Dermis blood vessel endothelial cell (primary cell): Measurements from ENCODE around the gene HSD3B1. TPM values are rescaled to one million over a fixed set of nuclear protein-coding genes. Genes with fewer than 3 reads are reported as not detected.

Experiments
- DNase-seq: peaks from one replicate; pipeline ENCODE4 v3.0.0; 2010
- total RNA-seq: library from RNA; depleted of rRNA; stranded (reverse); fragments of >200 nt; gene quantifications from 2 replicates; pipeline ENCODE4 v1.2.3, GENCODE V29; 2014

The HSD3B1 gene
- total RNA-seq, result not detected in 2 replicates

GRCh38 chr1:119506941-119507340 lies at the start of gene HSD3B1:
Gene HSD3B1, plus strand, starts transcription at chr1:119507210. Its CDS starts 267 bp downstream, at chr1:119507477.
- DNase-seq, result no peak

GRCh38 chr1:119462964-119463363 lies 44.0 kb upstream of the HSD3B1 start:
- no peak for DNase-seq

- no peak for DNase-seq
Observed at GRCh38 chr1:119463569-119463968, 43.4 kb upstream of the HSD3B1 start.

GRCh38 chr1:119466445-119466844 lies 40.6 kb upstream of the HSD3B1 start:
- no peak for DNase-seq

GRCh38 chr1:119467219-119467618 lies 39.8 kb upstream of the HSD3B1 start:
- no peak for DNase-seq

GRCh38 chr1:119467857-119468668 lies 38.9 kb upstream of the HSD3B1 start:
- no peak for DNase-seq

GRCh38 chr1:119469741-119470140 lies 37.3 kb upstream of the HSD3B1 start:
- no peak for DNase-seq

GRCh38 chr1:119470377-119470776 lies 36.6 kb upstream of the HSD3B1 start:
- no peak for DNase-seq

- DNase-seq, result no peak
Observed at GRCh38 chr1:119470958-119471357, 36.1 kb upstream of the HSD3B1 start.

- DNase-seq, result no peak
Observed at GRCh38 chr1:119471566-119471965, 35.4 kb upstream of the HSD3B1 start.

GRCh38 chr1:119472080-119472818 lies 34.8 kb upstream of the HSD3B1 start:
- DNase-seq, result no peak

GRCh38 chr1:119472819-119473175 lies 34.2 kb upstream of the HSD3B1 start:
- no peak for DNase-seq

GRCh38 chr1:119475866-119476439 lies 31.1 kb upstream of the HSD3B1 start:
- peak; percentile 56 for DNase-seq

GRCh38 chr1:119477710-119478109 lies 29.3 kb upstream of the HSD3B1 start:
- no peak for DNase-seq

GRCh38 chr1:119480175-119480574 lies 26.8 kb upstream of the HSD3B1 start:
- no peak for DNase-seq

- no peak for DNase-seq
Observed at GRCh38 chr1:119481951-119482350, 25.1 kb upstream of the HSD3B1 start.

GRCh38 chr1:119482517-119483425 lies 24.2 kb upstream of the HSD3B1 start:
- no peak for DNase-seq

GRCh38 chr1:119483441-119484200 lies 23.4 kb upstream of the HSD3B1 start:
- DNase-seq, result no peak

- no peak for DNase-seq
Observed at GRCh38 chr1:119485201-119485600, 21.8 kb upstream of the HSD3B1 start.

GRCh38 chr1:119488216-119488615 lies 18.8 kb upstream of the HSD3B1 start:
- DNase-seq, result no peak

- no peak for DNase-seq
Observed at GRCh38 chr1:119489201-119489600, 17.8 kb upstream of the HSD3B1 start.

- DNase-seq, result no peak
Observed at GRCh38 chr1:119490925-119491324, 16.1 kb upstream of the HSD3B1 start.
